HG03045 (cell line): ENCODE data around the gene GLB1L2.

Experiments used
- ATAC-seq: cut with Tn5 transposase; IDR thresholded peaks from one replicate; pipeline ENCODE4 v1.9.1; 2021; ENCODE audit warnings: mild to moderate bottlenecking, moderate library complexity; ENCODE audit not compliant: unreplicated experiment

Gene GLB1L2

DNA sequence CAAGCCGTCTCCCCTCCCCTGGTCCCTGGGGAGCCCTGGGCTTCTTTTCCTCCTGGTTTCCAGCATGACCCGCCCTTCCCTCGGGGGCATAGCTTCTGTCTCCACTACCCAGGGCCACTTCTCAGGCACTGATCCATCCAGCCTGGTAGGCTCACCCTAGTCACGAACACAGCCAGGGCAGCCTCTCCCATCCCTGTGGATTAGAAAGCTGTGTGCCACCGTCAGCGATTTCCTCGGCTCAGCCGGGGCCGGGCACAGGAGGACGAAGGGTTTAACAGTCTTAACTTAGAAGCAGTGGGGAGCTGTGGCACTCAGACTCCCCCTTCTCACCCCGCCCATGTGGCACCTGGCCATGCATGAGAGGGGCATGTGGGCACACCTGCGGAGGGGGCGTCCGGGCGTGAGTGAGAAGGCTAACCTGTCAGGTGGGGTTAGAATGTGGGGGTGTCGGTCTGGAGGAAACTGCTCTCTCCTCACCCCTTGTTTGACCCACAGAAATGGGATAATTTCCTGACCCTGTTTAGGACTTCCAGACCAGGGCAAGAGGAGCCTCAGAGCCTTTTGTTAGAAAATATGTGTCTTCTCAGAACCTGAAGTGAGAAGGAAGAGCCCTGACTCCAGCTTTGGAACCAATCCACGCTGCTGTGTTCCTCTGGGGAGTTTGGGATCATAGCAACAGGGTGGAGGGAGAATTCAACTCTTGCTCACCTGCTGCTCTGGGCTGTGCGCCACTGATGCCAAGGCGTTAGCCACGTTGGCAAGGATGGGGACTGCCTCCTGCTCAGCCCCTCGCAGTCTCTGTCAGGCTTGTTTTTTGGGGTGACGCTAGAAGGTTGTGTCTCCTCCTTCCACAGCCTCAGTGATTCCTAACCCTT, 14.6 kb downstream of the GLB1L2 start:
- no peak for ATAC-seq

DNA sequence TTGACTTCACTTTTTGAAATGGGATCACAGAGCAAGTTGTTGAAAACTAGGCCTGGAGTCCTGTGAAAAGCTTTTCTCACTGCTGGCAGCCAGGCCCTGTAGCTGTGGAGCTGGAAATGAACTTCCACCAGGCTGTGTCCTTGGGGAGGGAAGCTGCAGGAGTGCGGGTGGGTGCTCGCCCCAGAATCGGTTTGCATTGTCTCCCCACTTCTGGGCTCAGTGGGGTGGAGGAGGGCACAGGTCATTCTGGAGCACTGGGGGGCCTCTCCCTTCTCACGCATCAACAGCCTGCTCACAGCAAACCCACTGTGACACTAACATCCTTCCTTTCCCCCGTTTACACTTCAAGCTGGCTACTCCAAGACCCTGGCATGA, 15.2 kb downstream of the GLB1L2 start:
- no peak for ATAC-seq

DNA sequence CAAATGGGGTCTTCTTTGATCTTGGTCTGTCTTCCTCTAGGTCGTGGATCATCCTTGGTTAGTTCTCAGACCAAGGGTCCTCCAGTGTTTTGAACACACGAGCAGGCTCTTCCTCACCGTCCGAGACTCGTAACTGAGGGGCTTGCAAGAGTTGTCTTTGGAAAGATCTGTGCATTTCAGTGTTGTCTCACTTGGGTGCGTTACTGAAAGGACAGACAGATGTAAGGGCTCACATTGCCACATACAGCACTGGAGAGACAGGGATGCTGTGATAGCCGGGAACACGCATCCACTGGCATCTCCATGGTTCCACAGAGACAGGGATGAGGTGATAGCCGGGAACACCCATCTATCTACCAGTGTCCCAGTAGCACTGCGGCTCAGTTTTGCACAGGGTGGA, 15.7 kb downstream of the GLB1L2 start:
- no peak for ATAC-seq

DNA sequence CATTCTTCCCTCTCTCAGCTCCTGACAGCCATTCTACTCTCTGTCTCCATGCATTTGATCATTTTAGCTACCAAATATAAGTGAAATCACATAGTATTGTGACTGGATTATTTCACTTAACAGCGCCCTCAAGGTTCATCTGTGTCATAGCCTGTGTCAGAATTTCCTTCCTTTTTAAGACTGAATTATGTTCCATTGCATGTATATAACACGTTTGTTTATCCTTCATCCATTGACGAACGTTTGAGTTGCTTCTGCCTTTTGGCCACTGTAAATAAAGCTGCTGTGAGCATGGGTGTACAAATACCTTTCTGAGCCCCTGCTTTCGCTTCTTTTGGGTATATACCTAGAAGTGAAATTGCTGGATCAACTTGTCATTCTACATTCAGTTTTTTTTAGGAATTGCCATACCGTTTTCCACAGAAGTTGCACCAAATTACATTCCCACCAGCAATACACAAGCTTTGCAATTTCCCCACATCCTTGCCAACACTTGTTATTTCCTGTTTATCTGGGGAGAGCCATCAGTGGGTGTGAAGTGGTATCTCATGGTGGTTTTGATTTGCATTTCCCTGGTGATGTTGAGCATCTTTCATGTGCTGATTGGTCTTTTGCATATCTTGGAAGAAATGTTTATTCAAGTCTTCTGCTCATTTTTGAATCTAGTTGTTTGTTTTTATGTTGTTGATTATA, 17.5 kb downstream of the GLB1L2 start:
- ATAC-seq: no peak

DNA sequence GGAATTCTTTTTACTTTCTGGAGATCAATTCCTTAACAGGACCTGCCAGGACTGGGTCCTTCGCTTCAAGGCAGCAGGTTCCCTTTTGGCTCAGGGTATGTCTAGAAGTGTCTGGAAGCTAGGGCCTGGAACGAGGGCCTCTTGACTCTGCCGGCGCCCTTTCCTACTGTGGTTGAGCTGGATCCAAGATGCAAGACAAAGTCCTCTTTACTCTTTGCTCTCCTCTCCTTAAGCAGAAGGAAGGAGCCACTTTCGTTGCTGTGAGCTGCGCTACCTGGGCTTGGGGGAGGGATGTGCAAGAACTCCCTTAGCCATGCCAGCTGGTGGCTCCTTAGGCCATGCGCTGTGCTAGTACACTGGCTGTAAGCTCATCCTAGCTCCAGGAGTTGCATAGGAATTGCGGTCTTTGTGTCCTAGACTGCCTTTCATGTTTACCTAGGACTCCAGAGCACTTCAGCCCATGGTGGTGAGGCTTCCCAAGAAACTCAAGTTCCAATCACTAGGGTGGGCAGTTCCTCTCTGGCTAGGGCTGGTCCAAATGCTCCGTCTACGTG, 18.1 kb downstream of the GLB1L2 start:
- ATAC-seq: no peak

DNA sequence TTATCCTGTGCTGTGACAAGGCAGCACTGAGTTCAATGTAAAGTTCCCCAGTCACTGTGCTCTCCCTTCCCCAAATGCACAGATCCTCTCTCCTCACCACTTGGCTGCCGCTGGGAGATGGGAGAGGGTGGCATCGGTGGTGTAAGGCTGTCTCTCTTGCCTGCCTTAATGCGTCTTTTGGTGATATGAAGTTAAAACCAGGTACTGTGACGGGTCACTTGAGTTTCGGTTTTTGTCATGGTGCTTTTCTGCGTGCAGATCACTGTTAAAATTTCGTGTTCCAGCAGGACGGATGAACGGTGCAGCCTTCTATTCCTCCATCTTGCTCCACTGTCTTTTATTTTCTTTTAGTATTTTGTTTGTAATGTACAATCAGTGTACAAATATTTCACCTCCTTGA, 18.6 kb downstream of the GLB1L2 start:
- ATAC-seq: peak; percentile 59

DNA sequence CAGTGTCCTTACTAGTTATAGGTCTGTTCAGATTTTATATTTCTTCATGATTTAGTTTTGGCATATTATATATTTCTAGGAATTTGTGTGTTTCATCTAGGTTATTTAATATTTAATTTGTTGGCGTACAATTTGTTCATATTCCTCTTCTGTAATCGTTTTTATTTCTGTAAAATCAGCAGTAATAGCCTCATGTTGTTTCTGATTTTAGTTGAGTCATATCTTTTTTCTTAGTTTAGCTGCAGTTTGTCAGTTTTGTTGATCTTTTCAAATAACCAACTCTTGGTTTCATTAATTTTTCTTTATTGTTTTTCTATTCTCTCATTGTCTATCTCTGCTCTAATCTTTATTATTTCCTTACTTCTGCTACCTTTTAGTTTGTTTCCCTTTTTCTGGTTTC, 20.3 kb downstream of the GLB1L2 start:
- no peak for ATAC-seq

DNA sequence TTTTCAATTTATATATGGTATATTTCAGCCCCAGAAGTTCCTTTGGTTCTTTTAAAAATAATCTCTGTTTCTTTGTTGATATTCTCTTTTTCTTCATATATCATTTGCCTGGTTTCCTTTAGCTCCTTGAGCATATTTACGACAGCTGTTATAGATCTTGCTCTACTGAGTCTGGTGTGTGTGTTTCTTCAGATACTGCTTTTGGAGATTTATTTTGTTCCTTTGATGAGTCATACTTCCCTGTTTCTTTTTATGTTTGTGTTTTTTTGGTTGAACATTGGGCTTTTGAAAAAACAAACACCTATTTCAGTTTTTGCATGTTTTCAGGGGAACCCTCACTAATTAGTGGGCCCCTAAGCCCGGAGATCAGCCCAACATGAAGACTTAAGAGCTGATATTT, 23.3 kb downstream of the GLB1L2 start:
- ATAC-seq: no peak

DNA sequence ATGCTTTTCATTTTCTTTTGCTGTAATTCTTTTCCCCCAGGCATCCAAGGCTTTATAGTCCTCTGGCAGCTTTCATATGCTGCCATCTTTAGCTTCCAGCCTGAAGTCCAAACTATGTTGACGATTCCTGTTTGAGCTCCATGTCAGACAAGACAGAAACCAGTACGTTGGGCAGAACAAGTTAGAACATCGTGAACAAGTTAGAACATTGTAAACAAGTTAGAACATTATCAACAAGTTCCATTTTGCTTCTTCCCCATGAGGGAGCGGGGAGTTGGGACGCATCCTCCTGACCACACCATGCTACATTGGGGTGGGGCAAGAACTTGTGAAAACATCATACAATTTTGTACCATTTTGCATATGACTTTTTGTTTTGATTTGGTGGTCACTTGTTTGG, 23.9 kb downstream of the GLB1L2 start:
- no peak for ATAC-seq

DNA sequence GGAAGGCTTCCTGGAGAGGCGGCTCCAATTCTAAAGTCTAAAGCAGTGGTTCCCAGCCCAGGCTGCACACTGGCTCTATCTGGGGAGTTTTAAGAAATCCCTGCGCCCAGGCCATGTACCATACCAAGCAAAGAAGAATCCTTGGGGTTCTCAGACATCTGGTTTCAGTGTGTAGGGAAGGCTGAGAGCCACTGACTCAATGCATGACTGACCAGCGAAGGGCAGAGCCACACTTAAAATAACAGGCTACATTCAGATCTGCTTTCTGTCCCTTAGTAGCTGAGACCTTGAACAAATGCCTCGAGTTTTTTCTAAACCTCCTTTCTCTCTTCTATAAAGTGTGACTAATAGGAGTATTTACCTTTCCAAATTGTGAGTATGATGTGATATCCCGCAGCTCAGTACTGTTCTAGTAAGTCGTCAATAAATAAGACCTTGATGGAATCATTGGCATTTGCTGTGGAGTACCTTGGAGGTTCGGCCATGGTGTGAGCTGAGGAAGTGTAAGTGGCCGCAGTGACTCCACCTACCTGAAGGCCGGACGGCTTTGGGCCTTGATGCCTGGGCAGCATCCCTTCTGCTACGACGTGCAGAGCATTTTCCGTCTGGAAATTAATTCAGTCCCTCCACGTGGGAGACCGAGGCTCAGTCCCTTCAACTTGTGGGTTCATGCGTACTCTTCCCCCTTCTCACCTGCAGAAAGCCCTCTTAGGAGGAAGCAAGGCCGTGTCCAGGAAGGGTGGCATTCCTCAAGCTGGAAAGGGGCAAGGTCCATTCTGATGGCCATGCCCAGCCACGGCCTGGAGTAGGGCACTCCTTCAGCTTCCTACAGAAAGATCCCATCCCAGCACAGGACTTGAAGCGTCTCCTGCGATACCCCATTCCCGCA, 25.1 kb downstream of the GLB1L2 start:
- ATAC-seq: no peak

DNA sequence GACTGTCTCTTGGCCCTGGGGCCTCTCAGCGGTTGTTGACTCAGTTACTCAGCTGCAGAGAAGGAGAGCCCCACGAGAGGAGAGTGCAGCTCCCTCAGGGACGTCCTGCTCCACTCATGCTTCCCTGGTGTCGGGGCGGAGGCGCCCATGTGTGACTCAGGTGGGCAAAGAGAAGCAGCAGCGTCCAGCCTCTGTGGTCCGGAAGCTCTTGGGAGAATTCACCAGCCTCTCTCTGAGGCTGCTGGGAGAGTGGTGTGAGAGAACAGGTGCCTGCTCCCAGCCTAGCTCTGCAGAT, 25.7 kb downstream of the GLB1L2 start:
- no peak for ATAC-seq

DNA sequence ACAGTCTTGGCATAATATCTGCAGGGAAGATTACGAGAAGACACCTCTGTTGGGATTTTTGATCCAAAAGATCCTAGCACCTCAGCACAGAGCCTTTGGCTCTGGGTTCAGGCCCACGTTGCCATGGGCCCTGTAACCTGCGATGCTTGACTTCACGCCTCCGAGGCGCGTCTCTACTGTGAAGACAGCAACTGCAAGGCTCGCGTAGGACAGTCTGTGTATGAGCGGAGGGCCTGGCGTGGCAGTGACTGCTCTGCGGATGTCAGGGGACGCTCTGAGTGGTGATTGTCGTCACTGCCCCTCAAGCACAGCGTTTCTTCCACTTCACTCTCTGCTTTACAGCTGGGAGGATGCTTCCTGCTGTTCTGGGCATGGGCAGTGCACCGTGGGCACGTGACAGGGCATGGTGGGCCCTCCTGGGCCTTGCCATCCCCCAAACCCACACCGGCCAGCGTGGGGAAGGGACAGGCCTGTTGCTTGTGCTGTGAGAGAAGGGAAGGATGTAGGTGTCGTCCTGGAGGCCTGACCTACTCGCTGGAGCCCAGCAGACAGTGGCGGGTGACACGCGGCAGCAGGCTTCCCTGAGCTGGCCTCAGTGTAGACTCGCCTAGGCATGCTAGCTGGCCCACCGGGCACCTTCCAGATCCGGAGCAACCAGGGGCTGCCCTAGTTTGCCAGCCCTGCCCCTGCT, 26.5 kb downstream of the GLB1L2 start:
- ATAC-seq: no peak

DNA sequence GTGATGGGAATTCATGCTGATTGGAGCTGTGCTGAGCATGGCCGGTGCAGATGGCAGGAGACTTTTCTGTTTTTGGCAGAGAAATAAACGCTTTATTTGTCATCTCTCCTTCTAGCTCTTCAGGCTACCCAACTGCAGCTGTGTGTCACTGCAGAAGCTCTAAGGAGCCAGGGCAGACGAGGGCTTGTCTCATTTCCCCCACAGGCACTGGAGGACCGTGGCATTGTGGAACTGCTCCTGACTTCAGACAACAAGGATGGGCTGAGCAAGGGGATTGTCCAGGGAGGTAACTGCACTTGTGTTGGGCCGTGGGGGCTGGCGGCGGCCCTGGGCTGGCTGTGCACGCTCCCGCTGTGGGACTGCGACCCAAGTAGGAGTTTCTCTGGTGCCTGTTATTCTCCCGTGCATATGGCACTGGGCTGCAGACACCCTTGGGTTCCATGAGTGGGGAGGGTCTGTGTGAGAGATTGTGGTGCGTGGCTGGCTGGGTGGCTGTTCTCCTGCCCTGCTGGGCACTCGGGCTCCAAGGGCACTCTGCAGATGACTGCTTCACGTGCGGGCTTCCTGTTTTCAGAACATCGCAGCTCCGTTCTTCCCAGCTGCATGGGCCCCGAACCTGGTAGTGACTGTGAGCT, 27.2 kb downstream of the GLB1L2 start:
- no peak for ATAC-seq

DNA sequence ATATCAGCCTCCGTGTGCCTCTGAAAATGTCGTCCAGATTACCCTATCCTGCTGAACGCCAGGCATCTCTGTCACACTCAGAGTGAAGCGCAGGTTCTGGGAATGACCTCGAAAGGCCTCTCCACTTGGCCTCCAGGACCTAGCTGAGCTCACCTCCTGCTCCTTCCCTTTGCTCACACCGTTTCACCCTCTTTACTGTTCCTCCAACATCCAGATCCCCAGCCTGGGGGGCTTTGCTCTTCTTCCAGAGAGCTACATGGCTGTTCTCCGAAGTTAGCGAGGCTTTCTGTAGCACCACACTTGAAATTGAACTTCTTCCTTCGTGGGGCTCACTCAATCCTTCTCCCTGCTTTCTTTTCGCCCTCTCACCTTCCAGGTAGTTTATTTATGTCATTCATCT, 27.9 kb downstream of the GLB1L2 start:
- no peak for ATAC-seq

DNA sequence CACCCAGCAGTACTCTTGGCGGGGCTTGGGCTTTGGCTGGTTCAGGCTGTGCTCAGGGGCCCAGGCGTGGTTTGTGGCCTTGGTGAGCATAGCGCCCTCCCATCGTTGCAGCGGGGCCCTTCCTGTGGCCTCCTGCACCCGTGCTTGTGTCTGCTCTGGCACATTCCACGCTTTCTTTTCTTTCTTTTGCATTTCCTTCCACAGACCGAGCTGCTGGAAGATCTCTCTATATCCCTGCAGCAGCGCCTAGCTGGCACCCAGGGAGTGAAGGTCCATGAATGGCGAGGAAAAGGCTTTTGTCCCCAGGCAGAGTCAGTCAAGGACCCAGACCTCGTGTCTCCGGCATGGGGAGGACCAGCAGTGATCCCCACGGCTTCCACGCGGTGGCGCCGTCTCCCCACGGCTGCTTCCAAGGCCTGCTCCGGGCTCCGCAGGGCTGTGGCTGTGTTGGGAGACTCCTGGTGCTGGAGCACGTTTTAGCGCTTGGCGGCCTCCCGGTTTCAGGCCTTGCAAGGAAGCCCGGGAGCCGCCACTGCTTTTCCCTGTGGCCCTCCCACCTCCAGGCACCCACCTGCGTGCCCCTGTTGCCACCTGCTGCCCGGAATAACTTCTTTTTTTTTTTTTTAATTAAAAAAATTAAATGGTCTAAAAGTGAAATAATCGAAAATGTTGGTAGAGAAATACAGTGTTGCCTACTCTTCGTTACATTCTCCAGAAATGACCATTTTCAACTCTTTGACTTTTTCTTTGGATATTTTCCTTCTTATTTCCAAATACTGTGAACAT, 28.5 kb downstream of the GLB1L2 start:
- ATAC-seq: peak; percentile 82

DNA sequence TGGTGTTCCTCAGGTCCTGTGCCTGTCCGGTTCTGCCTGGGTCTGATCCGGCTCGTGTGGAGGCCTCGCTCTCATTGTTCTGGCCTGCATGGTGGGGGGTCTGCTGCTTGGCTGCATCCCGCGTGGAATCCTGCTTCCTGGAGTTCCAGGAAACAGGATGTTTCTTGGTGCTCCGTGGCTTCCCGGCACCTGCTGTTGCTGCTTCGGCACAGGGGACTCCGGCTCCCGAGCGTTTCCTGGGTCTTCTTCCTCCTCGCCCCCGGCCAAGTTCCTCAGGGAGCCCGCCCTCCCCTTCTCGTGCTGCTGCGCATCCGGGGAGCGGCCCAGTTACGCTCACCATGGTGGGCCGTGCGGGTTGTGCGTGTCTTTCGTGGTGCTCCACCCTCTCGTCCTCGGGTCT, 29.9 kb downstream of the GLB1L2 start:
- no peak for ATAC-seq

DNA sequence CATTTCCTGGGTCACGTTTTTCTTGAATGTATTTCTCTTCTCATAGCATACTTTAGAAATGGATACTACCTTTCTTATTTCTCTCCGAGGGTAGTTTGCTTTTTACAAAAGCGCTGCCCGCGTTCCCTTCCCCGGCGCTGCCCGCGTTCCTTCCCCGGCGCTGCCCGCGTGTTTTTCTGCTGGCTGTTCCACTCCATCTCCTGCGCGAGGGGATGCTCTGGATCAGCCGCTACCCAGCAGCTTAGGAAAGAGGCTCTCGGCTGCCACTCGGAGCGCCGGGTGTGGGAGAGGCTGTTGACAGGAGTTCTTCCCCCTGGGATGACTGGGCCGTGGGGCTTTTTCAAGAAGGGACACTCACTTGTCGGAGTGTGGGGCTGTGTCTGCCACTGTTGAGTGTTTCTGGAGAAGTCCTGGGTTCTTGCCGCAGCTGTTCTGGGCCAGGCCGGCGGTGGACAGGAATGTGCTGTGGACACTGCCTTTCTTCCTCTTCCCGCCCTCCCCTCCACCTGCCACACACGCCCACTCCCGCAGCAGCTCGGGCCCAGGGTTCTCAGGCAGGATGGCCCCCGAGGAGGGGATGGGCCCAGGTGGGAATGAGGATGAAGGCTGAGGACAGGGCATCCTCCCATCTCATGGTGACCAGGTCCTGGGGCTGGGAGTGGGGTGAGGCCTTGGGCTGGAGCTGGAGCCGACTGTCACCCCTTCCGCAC, 30.6 kb downstream of the GLB1L2 start:
- ATAC-seq: no peak

DNA sequence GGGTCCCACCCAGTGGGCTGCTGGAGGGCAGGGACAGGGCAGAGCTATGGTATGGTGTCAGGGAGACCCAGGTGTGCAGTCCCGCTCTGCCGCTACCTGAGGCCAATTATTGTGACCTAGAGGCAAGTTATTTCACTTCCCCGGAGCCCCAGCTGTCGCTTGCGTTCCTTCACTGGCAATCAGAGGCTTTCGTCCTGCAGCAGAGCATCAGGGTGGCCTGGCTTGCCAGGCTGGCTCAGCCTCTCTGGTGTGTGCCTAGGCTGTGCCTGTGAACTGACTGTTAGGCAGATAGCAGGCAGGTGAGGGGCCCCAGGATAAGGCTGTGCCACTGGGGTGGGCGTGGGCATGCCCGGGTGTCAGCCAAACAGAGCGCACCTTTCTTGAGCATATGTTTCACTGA, 31.4 kb downstream of the GLB1L2 start:
- no peak for ATAC-seq

DNA sequence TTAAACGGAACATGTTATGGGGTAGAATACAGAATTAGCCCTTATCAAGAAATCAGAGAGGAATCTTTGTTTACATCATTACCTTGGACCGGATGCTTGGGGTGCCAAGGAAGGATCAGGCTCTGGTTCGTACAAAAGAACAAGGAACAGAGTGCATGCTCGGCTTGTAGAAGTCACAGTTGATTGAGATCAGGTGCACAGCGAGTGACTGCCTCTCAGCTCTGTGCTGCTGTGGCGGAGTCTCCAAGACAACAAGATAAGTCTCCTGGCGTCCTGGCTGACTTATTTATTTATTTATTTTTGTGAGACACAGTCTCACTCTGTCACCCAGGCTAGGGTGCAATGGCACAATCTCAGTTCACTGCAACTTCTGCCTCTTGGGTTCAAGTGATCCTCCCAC, 31.8 kb downstream of the GLB1L2 start:
- ATAC-seq: no peak
